Keratinocyte (primary cell): ENCODE measurements around the gene CTDSP1.

Experiments used
- EZH2 ChIP-seq: IDR thresholded peaks from one replicate; pipeline ENCODE4 v1.6.1; 2012; ENCODE audit warnings: inconsistent platforms, mild to moderate bottlenecking, low read length, moderate library complexity
- TF ChIP-seq, protein P1 (sequence below), 3 experiments: IDR thresholded peaks in 1 of 3; conservative IDR thresholded peaks in 1 of 3; optimal IDR thresholded peaks in 1 of 3; 2 replicates in 2 of 3; 3 replicates in 1 of 3; pipeline versions ENCODE3 to v1.5.1; 2011; ENCODE audit warnings: low read length in 3 of 3, mild to moderate bottlenecking in 3 of 3, moderate library complexity in 2 of 3, control low read depth in 1 of 3, inconsistent platforms in 1 of 3; ENCODE audit not compliant: insufficient read depth in 2 of 3; ENCODE audit errors: extremely low read depth in 1 of 3

DNA sequence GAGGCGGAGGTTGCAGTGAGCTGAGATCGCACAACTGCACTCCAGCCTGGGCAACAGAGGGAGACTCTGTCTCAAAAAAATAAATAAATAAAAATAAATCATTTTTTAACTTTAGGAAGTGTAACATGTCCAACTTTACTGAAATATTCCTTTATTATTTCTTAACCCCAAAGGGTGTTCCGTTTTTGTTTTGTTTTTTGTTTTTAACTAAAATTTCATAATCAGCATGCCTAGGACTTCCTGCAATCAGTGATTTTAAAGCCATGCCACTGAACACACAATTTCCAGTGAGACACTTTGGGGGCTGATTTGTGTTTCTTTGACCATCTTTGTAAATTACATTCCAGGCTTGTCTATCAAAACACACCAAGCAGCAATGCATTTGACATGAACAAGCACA is 35.9 kb upstream of the CTDSP1 start:
- TF ChIP-seq, protein P1, sequence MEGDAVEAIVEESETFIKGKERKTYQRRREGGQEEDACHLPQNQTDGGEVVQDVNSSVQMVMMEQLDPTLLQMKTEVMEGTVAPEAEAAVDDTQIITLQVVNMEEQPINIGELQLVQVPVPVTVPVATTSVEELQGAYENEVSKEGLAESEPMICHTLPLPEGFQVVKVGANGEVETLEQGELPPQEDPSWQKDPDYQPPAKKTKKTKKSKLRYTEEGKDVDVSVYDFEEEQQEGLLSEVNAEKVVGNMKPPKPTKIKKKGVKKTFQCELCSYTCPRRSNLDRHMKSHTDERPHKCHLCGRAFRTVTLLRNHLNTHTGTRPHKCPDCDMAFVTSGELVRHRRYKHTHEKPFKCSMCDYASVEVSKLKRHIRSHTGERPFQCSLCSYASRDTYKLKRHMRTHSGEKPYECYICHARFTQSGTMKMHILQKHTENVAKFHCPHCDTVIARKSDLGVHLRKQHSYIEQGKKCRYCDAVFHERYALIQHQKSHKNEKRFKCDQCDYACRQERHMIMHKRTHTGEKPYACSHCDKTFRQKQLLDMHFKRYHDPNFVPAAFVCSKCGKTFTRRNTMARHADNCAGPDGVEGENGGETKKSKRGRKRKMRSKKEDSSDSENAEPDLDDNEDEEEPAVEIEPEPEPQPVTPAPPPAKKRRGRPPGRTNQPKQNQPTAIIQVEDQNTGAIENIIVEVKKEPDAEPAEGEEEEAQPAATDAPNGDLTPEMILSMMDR (optimal IDR thresholded peaks at IDR 0.05 in 1 of 3, IDR thresholded peaks at IDR 0.05 in 1 of 3, conservative IDR thresholded peaks at IDR 0.05 in 1 of 3; ENCODE audit: extremely low read depth in 1 of 3, insufficient read depth in 2 of 3, low read length in 3 of 3), result no peak
- TF ChIP-seq EZH2, result no peak
